ENCODE results near the gene DCDC2B. TPM values are rescaled to one million over a fixed set of nuclear protein-coding genes. Genes with fewer than 3 reads are reported as not detected.

The DCDC2B gene
- total RNA-seq, 2 experiments from 2014 or later = 0.06 to 0.29 TPM

DNA sequence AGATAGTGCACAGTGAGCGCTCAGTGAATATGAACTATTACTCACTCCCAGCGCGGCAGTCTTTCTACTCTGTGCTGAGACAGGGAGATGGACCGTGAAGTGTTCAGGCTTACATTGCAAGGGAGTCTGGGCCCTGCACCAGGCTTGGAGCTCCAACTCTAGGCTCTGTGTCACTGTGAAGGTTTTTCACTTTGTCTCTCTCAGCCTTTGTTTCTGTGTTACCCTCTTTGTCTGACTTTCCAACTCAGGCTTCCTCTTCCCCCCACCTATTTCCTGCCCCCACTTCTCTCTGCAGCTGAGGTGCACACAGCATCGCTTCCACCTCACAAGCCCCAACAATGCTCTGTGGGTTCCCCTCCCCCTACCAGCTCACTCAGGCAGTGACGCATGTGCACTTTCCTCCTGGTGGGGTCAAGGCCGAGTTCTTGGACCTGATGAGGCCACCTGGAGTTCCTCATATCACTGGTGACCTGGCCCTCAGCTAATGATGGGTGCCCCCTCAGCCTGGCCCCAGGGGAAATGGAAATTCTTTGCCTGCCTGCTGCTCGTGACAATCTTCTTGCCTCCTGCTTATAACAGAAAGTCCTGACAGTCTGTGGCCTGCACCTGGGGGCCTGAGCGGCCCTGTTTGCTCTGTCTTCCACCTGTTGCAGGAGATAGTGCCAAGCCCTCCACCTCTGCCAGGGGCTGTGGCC is 41.1 kb downstream of the DCDC2B start:
- TF ChIP-seq, protein P1, sequence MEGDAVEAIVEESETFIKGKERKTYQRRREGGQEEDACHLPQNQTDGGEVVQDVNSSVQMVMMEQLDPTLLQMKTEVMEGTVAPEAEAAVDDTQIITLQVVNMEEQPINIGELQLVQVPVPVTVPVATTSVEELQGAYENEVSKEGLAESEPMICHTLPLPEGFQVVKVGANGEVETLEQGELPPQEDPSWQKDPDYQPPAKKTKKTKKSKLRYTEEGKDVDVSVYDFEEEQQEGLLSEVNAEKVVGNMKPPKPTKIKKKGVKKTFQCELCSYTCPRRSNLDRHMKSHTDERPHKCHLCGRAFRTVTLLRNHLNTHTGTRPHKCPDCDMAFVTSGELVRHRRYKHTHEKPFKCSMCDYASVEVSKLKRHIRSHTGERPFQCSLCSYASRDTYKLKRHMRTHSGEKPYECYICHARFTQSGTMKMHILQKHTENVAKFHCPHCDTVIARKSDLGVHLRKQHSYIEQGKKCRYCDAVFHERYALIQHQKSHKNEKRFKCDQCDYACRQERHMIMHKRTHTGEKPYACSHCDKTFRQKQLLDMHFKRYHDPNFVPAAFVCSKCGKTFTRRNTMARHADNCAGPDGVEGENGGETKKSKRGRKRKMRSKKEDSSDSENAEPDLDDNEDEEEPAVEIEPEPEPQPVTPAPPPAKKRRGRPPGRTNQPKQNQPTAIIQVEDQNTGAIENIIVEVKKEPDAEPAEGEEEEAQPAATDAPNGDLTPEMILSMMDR (conservative IDR thresholded peaks at IDR 0.05; ENCODE audit: low read length) = no peak
- no peak for TF ChIP-seq EZH2phosphoT487 (IDR thresholded peaks at IDR 0.05; ENCODE audit: borderline replicate concordance, low read depth, low read length)
- Histone ChIP-seq H3K36me3 (ENCODE audit: insufficient read depth, low read length) (no peaks in the 10 kb centered on the region), H3K4me2 (ENCODE audit: low read length) (peak overlapping the region; percentile 83), H3K79me2 (ENCODE audit: insufficient read depth, low read depth, low read length) (peaks cover 32% of the 10 kb centered on the region; the same call in 1 of the 2 replicates), H3K4me1 (ENCODE audit: insufficient read depth, low read length, poor library complexity, severe bottlenecking) (peaks cover 97% of the 10 kb centered on the region), H3K9me2 (ENCODE audit: insufficient read depth, low read length) (no peaks in the 10 kb centered on the region), H3K27ac (ENCODE audit: low read depth, low read length, poor library complexity, severe bottlenecking) (peak overlapping the region; percentile 99), H3K9me3 (ENCODE audit: low read length) (no peaks in the 10 kb centered on the region), H2AFZ (ENCODE audit: low read length) (no peak overlapping the region; the same call in 1 of the 2 replicates), H4K20me1 (ENCODE audit: insufficient read depth, low read length) (no peaks in the 10 kb centered on the region), H3K4me3 (ENCODE audit: low read depth, low read length, poor library complexity, severe bottlenecking) (peak overlapping the region; percentile 69)
- ChIA-PET POLR2A (interaction anchor here (0.5 to 9.6 kb wide), 16 partner anchors 10 to 428 kb away, joined by 3 to 79 read pairs (median 5); partner anchors contain the start of gene HDAC1), CTCF (ENCODE audit: unreplicated experiment) (interaction anchor here (0.8 to 1.6 kb wide), 7 partner anchors 9 to 95 kb away, joined by 3 to 9 read pairs (median 4); no protein-coding TSS in a partner anchor)
- no TSS peak for BruUV-seq (replicated peaks)
- intact Hi-C loops (cut with micrococcal nuclease; ENCODE audit: unreplicated experiment) = loop anchor here (1.0 to 2.0 kb wide), 5 partner anchors 15 to 66 kb away; partner anchors contain the start of genes EIF3I, HDAC1 and TMEM234
- DNase-seq (ENCODE audit: low spot score) = peak; percentile 98

DNA sequence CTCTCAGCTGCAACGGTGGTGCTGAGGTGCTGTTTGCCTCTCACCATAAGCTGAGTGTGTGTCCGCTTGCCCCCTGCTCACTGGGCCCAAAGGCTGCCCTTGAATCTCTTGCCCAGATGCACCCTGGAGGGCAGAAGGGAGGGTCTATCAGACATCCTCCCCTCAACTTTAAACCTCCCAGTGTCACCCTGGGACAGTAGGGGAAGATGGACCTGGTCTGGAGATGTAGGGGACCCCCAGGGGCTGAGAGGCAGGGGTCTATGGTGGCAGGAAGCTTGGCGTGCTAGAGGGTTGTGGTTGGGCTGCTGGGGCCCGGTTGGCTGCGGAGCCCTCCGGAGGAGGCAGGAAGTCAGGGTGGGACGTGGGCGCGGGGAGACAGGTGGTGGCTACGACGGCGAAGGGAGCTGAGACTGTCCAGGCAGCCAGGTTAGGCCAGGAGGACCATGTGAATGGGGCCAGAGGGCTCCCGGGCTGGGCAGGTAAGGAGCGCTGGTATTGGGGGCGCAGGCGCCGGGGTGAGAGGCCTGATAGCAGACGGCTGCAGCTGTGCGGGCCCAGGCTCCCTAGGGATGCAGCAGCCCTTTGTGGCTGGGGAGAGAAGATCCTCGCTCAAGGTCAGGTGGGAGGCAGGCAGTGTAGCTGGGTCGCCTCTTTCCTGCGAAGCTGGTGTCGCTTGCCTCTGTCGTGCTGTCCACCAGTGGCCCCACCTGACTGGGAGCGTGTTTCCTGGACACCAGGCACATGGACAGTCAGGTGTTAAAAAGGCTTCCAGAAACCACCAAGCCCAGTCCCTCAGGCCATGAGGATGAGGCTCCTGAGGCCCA is 42.2 kb downstream of the DCDC2B start, which contains the start of gene LCK:
TSS of gene LCK (plus strand) at position 373 of the 824 bp plus-strand sequence. CDS start 23,065 bp downstream, outside the sequence.
- ChIA-PET POLR2A (interaction anchor here (0.6 to 9.6 kb wide), 12 partner anchors 9 to 100 kb away, joined by 3 to 79 read pairs (median 4); partner anchors contain the start of gene HDAC1), CTCF (ENCODE audit: unreplicated experiment) (interaction anchor here (0.7 to 1.5 kb wide), 5 partner anchors 35 to 94 kb away, joined by 3 to 6 read pairs (median 3); no protein-coding TSS in a partner anchor)
- Histone ChIP-seq H3K79me2 (ENCODE audit: insufficient read depth, low read depth, low read length) (peaks cover 43% of the 10 kb centered on the region; the same call in 1 of the 2 replicates), H3K4me3 (ENCODE audit: low read depth, low read length, poor library complexity, severe bottlenecking) (peak within 1 kb of the TSS; percentile 69), H3K4me2 (ENCODE audit: low read length) (peak within 1 kb of the TSS; percentile 83), H3K9me2 (ENCODE audit: insufficient read depth, low read length) (no peaks in the 10 kb centered on the region), H3K4me1 (ENCODE audit: insufficient read depth, low read length, poor library complexity, severe bottlenecking) (peaks cover 100% of the 10 kb centered on the region), H3K36me3 (ENCODE audit: insufficient read depth, low read length) (no peaks in the 10 kb centered on the region), H3K27ac (ENCODE audit: low read depth, low read length, poor library complexity, severe bottlenecking) (peak within 1 kb of the TSS; percentile 99), H3K9me3 (ENCODE audit: low read length) (no peaks in the 10 kb centered on the region), H2AFZ (ENCODE audit: low read length) (peak within 1 kb of the TSS; percentile 0; the same call in 1 of the 2 replicates), H4K20me1 (ENCODE audit: insufficient read depth, low read length) (no peaks in the 10 kb centered on the region)
- DNase-seq (ENCODE audit: low spot score) = peak; percentile 85
- no peak for TF ChIP-seq EZH2phosphoT487 (IDR thresholded peaks at IDR 0.05; ENCODE audit: borderline replicate concordance, low read depth, low read length)
- TF ChIP-seq, protein P1 (conservative IDR thresholded peaks at IDR 0.05; ENCODE audit: low read length) = no peak
- BruUV-seq (replicated peaks) = no TSS peak
- intact Hi-C loops (cut with micrococcal nuclease; ENCODE audit: unreplicated experiment) = loop anchor here (1.0 to 2.0 kb wide), 4 partner anchors 14 to 65 kb away; partner anchors contain the start of genes EIF3I, HDAC1 and TMEM234
